ENCODE data around the gene CUL9. TPM values are rescaled to one million over a fixed set of nuclear protein-coding genes. Genes with fewer than 3 reads are reported as not detected.

Gene CUL9
- total and polyA plus RNA-seq, 4 donors = 6.5 to 21.8 (median 7.5) TPM

DNA sequence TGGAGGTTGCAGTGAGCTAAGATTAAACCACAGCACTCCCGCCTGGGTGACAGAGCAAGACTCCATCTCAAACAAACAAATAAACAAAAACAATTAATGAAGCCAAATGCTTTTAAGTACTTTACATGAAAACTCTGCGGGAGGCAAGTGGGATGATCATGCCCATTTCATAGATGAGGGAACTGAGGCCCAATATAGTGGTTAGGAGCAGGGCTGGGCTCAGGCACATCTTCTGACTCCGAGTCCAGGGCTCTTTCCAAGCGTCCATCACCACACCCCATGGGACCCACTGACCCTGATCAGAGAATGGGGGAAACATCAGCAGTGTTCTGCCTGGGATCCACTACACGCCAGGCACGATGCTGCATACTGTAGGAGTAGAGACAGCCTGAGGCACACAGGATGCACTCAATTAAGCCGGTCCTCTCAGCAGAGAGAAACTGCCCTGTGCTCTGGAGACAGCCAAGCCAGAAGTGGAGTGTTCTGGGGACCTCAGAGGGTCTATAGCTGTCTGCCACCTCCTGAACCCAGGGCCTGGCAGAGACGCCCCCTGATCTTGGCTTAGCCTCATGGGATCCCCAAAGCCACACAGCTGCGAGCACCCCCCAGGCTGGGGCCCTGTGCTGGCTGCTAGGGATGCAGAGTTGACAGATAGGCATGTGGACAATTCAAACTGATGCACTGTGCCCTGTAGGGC is 74.8 kb downstream of the CUL9 start:
- Histone ChIP-seq H3K4me1 (ENCODE audit: control insufficient read depth in 4 of 4, insufficient read depth in 4 of 4, low read length in 3 of 4) (no peaks in the 10 kb centered on the region), H3K9me3 (ENCODE audit: control insufficient read depth in 4 of 4, low read length in 3 of 4) (no peaks in the 10 kb centered on the region), H3K27me3 (ENCODE audit: control insufficient read depth in 4 of 4, insufficient read depth in 4 of 4, low read length in 3 of 4) (no peaks in the 10 kb centered on the region), H3K4me3 (ENCODE audit: low read depth in 1 of 3, low read length in 3 of 3) (no peak overlapping the region), H3K36me3 (ENCODE audit: control insufficient read depth in 4 of 4, insufficient read depth in 3 of 4, low read depth in 1 of 4, low read length in 3 of 4) (no peaks in the 10 kb centered on the region), H3K9ac (ENCODE audit: low read depth in 1 of 2, low read length in 2 of 2) (no peak overlapping the region), H3K27ac (ENCODE audit: low read depth in 1 of 2, low read length in 2 of 2) (no peak overlapping the region)
- no peak for DNase-seq (ENCODE audit: low spot score)
- WGBS = 90% methylated on average over 9 of the region's 9 CpGs
- TF ChIP-seq, protein P1, sequence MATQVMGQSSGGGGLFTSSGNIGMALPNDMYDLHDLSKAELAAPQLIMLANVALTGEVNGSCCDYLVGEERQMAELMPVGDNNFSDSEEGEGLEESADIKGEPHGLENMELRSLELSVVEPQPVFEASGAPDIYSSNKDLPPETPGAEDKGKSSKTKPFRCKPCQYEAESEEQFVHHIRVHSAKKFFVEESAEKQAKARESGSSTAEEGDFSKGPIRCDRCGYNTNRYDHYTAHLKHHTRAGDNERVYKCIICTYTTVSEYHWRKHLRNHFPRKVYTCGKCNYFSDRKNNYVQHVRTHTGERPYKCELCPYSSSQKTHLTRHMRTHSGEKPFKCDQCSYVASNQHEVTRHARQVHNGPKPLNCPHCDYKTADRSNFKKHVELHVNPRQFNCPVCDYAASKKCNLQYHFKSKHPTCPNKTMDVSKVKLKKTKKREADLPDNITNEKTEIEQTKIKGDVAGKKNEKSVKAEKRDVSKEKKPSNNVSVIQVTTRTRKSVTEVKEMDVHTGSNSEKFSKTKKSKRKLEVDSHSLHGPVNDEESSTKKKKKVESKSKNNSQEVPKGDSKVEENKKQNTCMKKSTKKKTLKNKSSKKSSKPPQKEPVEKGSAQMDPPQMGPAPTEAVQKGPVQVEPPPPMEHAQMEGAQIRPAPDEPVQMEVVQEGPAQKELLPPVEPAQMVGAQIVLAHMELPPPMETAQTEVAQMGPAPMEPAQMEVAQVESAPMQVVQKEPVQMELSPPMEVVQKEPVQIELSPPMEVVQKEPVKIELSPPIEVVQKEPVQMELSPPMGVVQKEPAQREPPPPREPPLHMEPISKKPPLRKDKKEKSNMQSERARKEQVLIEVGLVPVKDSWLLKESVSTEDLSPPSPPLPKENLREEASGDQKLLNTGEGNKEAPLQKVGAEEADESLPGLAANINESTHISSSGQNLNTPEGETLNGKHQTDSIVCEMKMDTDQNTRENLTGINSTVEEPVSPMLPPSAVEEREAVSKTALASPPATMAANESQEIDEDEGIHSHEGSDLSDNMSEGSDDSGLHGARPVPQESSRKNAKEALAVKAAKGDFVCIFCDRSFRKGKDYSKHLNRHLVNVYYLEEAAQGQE (IDR thresholded peaks at IDR 0.05) = no peak
- TF ChIP-seq, protein P2, sequence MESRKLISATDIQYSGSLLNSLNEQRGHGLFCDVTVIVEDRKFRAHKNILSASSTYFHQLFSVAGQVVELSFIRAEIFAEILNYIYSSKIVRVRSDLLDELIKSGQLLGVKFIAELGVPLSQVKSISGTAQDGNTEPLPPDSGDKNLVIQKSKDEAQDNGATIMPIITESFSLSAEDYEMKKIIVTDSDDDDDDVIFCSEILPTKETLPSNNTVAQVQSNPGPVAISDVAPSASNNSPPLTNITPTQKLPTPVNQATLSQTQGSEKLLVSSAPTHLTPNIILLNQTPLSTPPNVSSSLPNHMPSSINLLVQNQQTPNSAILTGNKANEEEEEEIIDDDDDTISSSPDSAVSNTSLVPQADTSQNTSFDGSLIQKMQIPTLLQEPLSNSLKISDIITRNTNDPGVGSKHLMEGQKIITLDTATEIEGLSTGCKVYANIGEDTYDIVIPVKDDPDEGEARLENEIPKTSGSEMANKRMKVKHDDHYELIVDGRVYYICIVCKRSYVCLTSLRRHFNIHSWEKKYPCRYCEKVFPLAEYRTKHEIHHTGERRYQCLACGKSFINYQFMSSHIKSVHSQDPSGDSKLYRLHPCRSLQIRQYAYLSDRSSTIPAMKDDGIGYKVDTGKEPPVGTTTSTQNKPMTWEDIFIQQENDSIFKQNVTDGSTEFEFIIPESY (IDR thresholded peaks at IDR 0.05) = no peak
- TF ChIP-seq HNF4G (IDR thresholded peaks at IDR 0.05) (no peak), SP1 (IDR thresholded peaks at IDR 0.05) (no peak), FOXA1 (IDR thresholded peaks at IDR 0.05) (no peak), JUND (IDR thresholded peaks at IDR 0.05) (no peak), YY1 (IDR thresholded peaks at IDR 0.05) (no peak), EGR1 (IDR thresholded peaks at IDR 0.05; ENCODE audit: low read depth in 2 of 2) (no peak), NR2F2 (IDR thresholded peaks at IDR 0.05) (no peak), RAD21 (IDR thresholded peaks at IDR 0.05) (no peak), HNF4A (conservative IDR thresholded peaks at IDR 0.05) (no peak), FOXA2 (IDR thresholded peaks at IDR 0.05) (no peak)
- TF ChIP-seq, protein P3, sequence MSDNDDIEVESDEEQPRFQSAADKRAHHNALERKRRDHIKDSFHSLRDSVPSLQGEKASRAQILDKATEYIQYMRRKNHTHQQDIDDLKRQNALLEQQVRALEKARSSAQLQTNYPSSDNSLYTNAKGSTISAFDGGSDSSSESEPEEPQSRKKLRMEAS (IDR thresholded peaks at IDR 0.05) = no peak

DNA sequence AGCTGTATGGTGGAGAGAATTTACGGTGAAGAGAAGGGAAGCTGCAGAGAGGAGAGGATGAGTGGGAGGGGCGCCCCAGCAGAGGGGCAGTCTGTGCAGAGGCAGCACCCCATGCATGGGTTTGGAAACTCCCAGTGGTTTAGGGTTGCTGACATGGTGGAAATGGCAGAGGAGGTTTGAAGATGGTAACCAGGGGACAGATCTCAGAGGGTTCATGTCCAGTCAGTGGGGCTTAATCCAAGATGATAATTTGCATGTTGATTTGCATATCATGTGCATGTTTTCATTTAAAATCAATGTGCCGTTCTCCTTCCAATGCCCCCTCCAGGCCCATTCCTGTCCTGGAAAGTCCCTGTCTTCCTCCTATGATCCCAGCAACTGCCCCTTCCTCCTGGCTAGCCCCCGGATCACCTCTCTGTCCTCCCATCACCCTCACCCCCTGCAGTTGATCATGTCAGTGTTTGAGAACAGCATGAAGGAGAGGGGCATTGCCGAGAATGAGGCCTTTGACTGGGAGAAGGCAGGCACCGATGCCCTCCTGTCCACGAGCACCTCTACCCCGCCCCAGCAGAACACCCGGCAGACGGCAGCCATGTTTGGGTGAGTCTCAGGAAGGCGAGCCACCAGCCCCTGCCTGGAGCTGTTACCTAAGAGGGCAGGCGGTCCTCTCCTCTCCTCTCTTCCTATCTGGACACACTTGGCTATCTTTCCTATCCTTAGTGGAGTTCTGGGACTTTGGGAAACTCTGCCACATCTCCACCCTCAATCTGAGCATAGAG is 75.6 kb downstream of the CUL9 start:
- TF ChIP-seq GABPA (IDR thresholded peaks at IDR 0.05 in 1 of 2, conservative IDR thresholded peaks at IDR 0.05 in 1 of 2) = no peak
- no peak for TF ChIP-seq JUND (IDR thresholded peaks at IDR 0.05)
- TF ChIP-seq TAF1 (conservative IDR thresholded peaks at IDR 0.05) = no peak
- TF ChIP-seq, protein P3 (IDR thresholded peaks at IDR 0.05) = no peak
- TF ChIP-seq HNF4G (IDR thresholded peaks at IDR 0.05) = no peak
- no peak for TF ChIP-seq RXRA (IDR thresholded peaks at IDR 0.05)
- TF ChIP-seq FOXA1 (IDR thresholded peaks at IDR 0.05) = no peak
- TF ChIP-seq FOXA2 (IDR thresholded peaks at IDR 0.05) = no peak
- TF ChIP-seq, protein P2 (IDR thresholded peaks at IDR 0.05) = no peak
- no peak for TF ChIP-seq SP1 (IDR thresholded peaks at IDR 0.05)
- TF ChIP-seq RAD21 (IDR thresholded peaks at IDR 0.05) = no peak
- TF ChIP-seq EGR1 (IDR thresholded peaks at IDR 0.05; ENCODE audit: low read depth in 2 of 2) = no peak
- Histone ChIP-seq H3K9me3 (ENCODE audit: control insufficient read depth in 4 of 4, low read length in 3 of 4) (no peaks in the 10 kb centered on the region), H3K27me3 (ENCODE audit: control insufficient read depth in 4 of 4, insufficient read depth in 4 of 4, low read length in 3 of 4) (no peaks in the 10 kb centered on the region), H3K4me1 (ENCODE audit: control insufficient read depth in 4 of 4, insufficient read depth in 4 of 4, low read length in 3 of 4) (no peaks in the 10 kb centered on the region), H3K9ac (ENCODE audit: low read depth in 1 of 2, low read length in 2 of 2) (no peak overlapping the region), H3K4me3 (ENCODE audit: low read depth in 1 of 3, low read length in 3 of 3) (no peak overlapping the region), H3K27ac (ENCODE audit: low read depth in 1 of 2, low read length in 2 of 2) (no peak overlapping the region), H3K36me3 (ENCODE audit: control insufficient read depth in 4 of 4, insufficient read depth in 3 of 4, low read depth in 1 of 4, low read length in 3 of 4) (no peaks in the 10 kb centered on the region)
- WGBS = 90% methylated on average over 12 of the region's 12 CpGs
- no peak for DNase-seq (ENCODE audit: low spot score)
